RWPE1 (cell line): Measurements from ENCODE around the gene BTBD16.

ENCODE experiments used
- CTCF ChIA-PET: fragments of 350-600 bp; sonication (Branson Sonifier 250); formaldehyde crosslinking; extraction: SDS; loops from one replicate; lab custom pipeline; 2021; lab: Yijun Ruan, JAX
- POLR2A ChIA-PET: fragments of 400-600 bp; formaldehyde crosslinking; extraction: SDS; loops from one replicate; lab custom pipeline; 2020; ENCODE audit warnings: antibody characterized with exemption; ENCODE audit not compliant: low non-redundant PET; lab: Yijun Ruan, JAX
- DNase-seq: peaks from one replicate; pipeline ENCODE4 v3.0.0; 2012; ENCODE audit warnings: low spot score
- H3K27ac ChIP-seq: fragments of 450-650 bp; 2 replicates; pipeline ENCODE4 v1.5.1; 2017
- TF ChIP-seq, protein P1 (sequence below): fragments of 450-650 bp; conservative IDR thresholded peaks from 2 replicates; pipeline ENCODE4 v1.5.1; 2017; ENCODE audit warnings: low read depth, mild to moderate bottlenecking

Gene BTBD16

DNA sequence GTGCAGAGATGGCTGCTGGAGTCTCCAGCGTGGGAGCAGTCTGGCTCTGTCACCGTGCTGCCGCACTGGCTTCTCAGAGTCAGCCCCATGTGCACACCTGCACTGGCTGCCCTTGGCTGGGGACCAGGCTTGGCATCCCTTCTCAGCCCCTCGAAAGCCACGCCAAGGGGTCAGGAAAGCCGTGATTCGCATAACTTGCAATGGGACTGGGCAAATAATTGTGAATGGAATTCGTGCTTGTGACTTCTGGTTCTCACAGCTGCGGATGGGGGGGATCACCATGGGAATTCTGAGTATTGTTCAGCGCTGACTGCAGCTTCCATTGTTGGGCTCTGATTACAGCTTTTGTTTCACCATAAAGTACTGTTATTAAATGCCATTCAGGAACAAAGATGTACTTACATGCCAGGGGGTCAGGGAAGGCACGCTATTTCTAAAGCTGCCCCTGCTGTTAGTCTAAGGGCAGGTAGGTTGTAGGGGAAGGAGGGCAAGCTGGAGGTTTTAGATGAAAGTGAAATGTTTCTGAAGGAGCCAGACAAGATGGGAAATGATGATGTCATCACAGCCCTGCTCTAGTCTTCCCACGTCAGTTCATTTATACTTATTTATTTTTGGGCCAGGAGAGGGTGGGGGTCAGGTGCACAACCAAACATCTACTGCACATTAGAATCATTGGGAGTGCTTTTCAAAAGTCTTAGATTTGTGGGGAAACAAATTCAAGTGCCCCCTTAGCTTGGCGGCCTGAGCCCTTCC is 97.6 kb downstream of the BTBD16 start:
- TF ChIP-seq, protein P1, sequence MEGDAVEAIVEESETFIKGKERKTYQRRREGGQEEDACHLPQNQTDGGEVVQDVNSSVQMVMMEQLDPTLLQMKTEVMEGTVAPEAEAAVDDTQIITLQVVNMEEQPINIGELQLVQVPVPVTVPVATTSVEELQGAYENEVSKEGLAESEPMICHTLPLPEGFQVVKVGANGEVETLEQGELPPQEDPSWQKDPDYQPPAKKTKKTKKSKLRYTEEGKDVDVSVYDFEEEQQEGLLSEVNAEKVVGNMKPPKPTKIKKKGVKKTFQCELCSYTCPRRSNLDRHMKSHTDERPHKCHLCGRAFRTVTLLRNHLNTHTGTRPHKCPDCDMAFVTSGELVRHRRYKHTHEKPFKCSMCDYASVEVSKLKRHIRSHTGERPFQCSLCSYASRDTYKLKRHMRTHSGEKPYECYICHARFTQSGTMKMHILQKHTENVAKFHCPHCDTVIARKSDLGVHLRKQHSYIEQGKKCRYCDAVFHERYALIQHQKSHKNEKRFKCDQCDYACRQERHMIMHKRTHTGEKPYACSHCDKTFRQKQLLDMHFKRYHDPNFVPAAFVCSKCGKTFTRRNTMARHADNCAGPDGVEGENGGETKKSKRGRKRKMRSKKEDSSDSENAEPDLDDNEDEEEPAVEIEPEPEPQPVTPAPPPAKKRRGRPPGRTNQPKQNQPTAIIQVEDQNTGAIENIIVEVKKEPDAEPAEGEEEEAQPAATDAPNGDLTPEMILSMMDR, result no peak
- peak overlapping the region; percentile 55 for H3K27ac ChIP-seq
- ChIA-PET POLR2A (interaction anchor here (0.6 to 0.7 kb wide), 2 partner anchors 97 to 118 kb away, joined by 3 to 9 read pairs; no protein-coding TSS in a partner anchor), CTCF (no interaction called here)
- no peak for DNase-seq

DNA sequence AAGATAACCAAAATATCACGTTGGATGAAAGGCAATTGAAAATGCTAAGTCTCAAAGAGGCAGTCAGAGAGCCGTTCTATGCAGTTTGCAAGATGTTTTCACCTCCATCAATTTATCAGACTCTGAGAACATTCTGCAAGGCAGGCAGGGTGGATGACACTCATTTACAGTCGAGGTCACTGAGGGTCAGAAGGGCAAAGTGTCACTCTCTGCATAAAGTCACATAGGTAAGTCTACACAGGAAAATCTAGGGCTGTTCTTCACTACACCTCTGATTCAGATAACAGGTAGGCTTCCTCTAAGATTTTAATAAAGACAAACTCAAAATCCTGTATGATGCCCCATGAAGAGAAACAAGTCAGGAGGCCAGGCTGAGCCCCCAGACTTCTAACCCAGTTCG is 102.0 kb downstream of the BTBD16 start:
- H3K27ac ChIP-seq, result peak overlapping the region; percentile 99
- TF ChIP-seq, protein P1, result no peak
- CTCF ChIA-PET, result no interaction called here

DNA sequence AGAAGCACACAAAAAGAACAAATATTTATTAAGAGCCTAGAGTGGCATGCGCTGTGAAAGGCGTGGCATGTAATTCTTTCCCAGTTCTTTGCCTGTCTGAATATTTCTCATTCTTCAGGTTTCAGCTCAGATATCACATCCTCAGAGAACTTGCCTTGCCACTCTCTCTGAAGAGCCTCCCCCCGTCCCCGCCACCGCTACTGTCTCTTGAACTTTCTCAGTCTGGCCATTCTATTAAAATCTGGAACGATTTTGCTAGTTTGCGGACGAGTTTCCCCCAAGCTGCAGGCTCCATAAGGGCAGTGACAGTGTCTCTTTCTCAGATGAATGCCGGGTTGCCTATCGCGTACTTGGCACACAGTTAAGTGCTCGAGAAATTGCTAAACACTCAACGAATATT is 102.6 kb downstream of the BTBD16 start:
- POLR2A ChIA-PET, result interaction anchor here (0.6 to 1.6 kb wide), 3 partner anchors 9 to 29 kb away, joined by 3 to 5 read pairs (median 3); no protein-coding TSS in a partner anchor
- DNase-seq, result peak; percentile 46
- CTCF ChIA-PET, result interaction anchor here (0.6 to 0.7 kb wide), 2 partner anchors 58 to 416 kb away, joined by 3 to 4 read pairs; no protein-coding TSS in a partner anchor
- TF ChIP-seq, protein P1, result no peak
- H3K27ac ChIP-seq, result peak overlapping the region; percentile 99

More for the DNA sequence above, 102.0 kb downstream of the BTBD16 start:
- no peak for DNase-seq
- POLR2A ChIA-PET, result interaction anchor here (0.6 to 1.6 kb wide), 2 partner anchors 9 to 30 kb away, joined by 3 to 5 read pairs; no protein-coding TSS in a partner anchor

DNA sequence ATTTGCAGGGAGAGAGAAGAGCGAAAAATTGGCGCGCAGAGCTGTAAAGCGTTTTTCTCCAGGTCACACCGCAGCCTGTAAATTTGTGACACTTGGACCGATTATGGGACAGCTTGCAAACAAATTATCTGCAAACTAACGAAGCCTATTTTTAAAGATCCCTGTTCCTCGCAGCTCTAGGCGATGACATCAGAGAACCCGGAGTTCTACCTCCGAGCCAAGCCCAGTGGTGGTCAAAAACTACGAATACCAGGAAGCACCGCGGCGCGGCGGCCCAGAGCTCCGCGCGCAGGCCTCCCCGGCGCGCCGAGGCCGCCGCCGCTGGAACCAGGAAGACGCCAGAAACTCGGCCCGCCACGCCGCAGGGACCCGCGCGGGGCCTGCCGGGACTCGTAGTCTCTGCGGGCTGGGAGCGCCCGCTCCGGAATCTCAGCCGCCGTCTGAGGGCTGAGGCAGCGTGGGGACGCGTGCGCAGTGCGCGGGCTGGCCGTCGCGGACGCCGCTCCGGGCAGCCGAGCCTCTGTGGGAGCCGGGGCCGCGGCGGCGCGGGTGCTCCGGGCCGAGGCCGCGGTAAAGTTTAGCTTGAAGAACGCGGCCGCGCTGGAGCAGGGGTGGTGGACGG is 103.3 kb downstream of the BTBD16 start, which contains the start of gene PLEKHA1:
PLEKHA1 (plus strand) TSS at position 472 of the 622 bp plus-strand sequence. CDS start 18,493 bp downstream, outside the sequence.
- POLR2A ChIA-PET, result interaction anchor here (0.6 to 1.6 kb wide), 3 partner anchors 10 to 130 kb away, joined by 3 to 5 read pairs (median 3); no protein-coding TSS in a partner anchor
- H3K27ac ChIP-seq, result peak within 1 kb of the TSS; percentile 99
- DNase-seq, result peak; percentile 94
- CTCF ChIA-PET, result interaction anchor here (0.6 to 1.3 kb wide), 5 partner anchors 43 to 415 kb away, joined by 3 to 4 read pairs (median 4); no protein-coding TSS in a partner anchor
- TF ChIP-seq, protein P1, result no peak

DNA sequence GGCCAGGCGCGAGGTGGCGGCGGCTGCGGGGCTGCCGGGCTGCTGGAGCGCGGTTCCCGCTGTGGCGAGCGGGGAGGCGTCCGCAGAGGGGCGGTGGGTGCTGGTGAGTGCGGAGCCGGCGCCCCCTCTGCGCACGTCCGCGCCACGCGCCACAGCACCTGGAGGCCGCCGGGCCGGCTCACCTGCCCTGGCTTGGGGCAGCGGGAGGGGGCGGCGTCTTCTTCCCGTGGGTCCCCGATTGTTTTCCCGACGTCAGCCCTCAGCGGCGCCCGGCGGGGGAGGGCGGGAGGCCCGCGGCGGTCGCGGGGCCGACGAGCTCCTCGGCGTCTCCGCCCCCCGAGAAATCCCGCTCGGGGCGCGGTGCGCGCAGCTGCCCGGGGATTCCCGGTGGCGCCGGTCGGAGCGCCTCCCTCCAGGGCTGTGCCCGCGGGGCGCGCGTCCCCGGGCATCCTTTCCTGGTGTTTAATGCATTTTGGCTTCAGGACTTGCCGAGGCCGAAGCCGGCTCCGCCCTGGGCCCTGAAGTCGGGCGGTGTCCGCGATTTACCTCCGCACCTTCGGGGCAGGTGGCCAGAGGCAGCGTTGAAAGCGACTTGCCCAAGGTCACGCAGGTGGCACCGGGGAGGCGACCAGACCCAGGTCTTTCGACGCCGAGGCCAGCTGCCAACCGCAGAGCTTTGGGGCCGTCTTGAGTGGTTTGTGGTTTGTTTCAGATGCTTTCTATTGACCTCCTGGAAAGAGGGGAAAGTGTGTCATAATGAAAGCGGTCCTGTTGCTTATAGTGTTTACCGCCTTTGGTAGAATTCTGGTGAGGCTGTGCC is 104.0 kb downstream of the BTBD16 start:
- peak overlapping the region; percentile 99 for H3K27ac ChIP-seq
- ChIA-PET CTCF (interaction anchor here (0.5 to 1.3 kb wide), 5 partner anchors 44 to 1635 kb away, joined by 3 to 5 read pairs (median 4); no protein-coding TSS in a partner anchor), POLR2A (interaction anchor here (0.6 to 1.0 kb wide), 2 partner anchors 15 to 129 kb away, joined by 3 read pairs; no protein-coding TSS in a partner anchor)
- DNase-seq, result peak; percentile 73
- TF ChIP-seq, protein P1, result no peak
